CD4-positive, alpha-beta T cell treated with Interferon alpha-2 for 1 hour (primary cell): ENCODE data around the gene HOXA1.

Source experiments
- DNase-seq, 2 donors: peaks; one replicate each; pipeline ENCODE4 v3.0.0-alpha.2; 2020 to 2022

Gene HOXA1

DNA sequence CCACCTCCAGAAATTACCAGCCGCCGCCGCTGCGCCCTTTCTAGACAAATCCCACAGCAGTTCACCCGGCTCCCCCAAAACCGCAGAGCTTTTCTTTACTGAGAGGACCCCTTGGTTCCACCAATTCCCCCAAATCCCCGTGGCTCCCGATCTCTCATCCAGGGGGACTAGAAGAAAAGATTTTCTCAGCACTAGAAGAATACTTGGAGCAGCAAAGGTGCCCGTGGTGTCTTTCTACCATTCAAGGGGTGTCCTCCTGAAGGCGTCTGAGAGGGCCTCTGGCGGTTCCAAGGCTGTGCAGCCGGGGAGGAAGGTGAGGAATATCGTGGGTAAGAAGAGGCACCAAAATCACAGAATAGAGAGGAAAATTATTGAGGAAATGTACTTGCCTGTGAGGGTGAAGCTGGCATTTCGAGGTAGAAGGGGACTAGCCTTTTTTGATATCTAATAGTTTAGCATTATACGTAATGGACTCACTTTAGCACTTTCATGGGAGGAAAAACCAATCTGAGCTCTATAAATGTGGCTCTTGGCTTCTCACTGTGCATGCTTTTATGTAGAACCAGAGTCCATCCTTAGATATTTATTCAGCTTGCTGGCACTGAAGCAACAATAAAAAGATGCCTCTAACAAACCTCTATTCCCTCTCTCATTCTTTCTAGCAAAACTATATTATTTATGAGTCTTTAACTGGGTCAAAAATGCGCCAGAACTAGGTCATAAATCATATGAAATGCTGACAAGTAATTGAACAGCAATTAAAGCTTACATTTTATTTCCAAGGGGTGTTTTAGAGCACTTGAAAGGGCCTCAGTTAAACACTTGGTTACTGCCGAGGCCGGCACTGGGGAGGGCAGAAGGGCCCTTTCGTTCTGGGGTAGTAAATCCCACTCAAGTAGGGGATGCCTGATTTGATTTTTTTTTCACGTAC, 20.5 kb upstream of the HOXA1 start:
- DNase-seq, result no peak

DNA sequence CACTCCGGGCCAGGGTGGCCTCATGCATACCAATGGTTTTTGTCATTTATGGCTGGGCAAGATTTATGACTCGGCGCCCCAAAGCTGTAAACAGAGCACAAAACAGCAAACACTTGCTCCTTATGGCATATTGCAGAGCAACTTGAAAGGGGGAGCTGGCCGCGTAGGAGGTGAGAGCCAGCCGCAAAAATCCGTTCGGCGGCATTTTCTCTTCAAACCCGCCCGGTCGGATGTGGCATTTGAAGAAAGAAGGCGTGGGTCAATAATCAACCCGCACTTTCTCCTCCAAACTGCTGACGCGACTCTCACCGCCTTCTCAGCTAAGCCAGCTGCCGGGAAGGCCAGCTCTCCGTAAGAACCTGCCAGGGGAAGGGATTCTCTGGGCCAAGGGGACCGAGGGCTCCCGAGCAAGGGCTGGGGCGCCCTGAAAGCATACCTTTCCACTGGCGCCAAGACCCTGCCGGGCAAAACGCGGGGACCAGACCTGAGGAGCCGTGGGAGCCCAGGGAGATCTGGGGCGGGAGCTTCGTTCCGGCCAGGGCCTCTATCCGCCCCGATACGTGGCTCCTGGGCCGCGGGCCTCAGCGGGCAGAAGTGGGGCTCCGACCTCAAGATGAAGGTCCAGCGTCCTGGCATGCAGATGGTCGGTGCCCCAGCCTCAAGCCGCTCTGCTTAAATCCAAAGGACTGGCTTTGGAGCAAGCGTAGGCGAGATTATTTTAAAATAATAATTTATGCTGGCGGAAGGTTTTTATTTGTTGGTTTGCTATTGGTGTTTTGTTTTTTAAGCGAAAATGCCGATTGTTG, 19.6 kb upstream of the HOXA1 start:
- DNase-seq, result no peak

DNA sequence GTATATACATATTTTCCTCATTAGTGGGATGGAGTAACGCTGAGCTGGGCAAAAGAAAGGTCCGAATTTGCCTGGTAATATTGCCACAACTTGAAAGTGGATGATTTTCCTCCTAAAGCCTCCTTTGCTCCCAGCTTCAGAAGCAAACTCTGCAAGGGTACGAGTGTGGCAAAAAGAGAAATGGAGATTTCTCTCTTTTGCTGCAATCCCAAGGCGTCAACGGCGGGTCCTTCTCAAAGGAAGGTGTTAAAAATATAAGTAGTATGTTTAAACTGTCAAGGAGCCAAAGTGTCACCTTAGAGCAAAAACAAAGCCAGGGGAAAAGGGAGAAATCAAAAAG, 19.1 kb upstream of the HOXA1 start:
- no peak for DNase-seq

DNA sequence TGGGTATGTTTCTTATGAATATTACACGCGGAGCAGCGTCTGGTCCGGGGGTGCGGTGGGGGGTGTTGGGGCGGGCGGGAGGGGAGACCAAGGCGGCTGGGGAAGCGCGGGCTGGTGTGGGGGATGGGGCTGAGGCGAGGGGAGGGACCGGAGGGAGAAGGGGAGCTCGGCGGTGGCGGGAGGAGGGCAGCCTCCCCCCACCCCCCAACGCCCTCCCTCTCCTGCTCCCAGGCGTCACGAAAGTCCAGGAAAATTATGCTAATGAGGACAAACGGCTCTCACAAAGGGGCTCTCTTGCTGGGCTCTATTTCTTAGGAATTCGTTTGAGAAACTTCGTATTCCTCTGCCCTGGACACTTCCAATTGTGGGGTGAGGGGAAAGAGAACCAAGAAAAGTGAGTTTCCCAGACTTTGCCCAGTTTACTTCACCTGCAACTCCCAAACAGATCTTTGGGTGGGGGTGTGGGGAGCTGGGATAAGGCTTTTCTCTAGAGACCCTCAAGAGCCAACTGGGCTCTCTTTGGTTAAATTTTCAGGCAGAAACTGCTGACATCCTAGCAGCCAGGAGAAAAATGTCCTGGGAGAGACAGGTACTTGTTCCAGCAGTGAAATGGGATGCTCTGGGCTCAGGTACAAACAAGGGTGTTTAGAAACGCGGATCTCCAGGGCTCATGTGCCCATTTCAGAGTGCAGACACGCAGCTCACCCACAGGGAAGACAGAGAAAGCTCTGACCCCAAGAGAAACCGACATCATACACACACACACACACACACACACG, 18.4 kb upstream of the HOXA1 start:
- no peak for DNase-seq

DNA sequence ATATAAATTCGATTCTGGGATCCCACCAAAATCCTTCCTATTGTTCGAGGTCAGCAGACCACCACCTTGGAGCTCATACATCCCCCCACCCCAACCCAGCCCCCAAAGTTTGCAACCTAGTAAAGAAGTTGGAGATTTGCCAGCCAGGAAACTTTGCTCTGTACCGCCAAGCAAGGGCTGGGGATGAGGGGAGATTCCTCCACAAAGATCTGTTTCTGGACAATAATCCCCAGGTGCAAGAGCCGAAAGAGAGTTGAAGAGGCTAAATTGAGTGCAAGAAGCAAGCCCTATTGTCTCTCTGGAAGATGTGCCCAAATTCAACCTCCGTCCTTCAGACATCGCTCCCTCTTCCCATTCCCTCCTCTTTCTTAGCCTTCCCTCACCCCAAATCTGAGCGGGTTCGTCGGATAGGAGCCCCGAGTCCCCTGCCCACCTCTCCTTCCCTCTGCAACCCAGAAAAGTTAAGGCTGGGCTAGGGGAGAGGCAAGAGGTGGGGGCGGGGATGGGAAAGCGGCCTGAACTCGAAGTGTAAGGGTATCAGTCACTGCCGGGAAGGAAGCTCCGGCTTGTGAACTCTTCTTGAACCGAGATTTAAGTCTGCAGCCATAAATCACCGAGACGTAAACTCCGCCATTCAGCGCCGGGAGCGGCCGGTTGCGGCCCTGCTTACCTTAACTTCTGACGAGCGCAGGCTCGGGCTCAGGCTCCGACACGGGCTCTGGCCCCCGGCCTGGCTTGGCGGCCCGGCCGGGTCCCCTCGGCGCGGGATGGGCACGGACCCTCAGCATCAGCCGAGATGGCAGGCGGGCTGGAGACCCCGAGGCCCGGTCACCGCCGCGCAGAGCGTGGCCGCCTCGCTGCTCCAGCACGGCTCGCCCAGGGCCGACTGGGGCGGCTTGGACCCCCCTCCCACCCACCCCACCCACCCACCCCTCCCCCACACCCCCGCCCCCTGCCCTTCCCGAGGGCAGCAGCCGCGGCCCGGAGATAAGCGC, 17.5 kb upstream of the HOXA1 start:
- no peak for DNase-seq

DNA sequence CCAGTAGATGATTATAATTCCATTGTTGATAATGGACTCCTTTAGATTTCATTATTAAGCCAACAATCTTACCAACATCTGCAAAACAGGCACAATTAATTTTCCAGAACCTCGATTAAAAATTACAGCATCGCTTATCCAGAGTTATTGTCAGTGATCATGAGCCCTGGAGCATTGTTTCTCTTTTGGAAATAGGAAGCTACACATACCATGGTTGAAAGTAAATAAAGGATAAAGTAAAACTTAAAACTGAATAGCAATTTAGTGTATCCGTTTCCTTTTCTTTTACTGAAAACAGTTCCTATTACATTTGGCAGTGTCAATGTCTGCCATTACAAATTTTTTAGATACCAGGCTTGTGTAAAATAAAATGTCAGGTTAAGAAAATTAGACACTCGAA, 16.6 kb upstream of the HOXA1 start:
- no peak for DNase-seq

DNA sequence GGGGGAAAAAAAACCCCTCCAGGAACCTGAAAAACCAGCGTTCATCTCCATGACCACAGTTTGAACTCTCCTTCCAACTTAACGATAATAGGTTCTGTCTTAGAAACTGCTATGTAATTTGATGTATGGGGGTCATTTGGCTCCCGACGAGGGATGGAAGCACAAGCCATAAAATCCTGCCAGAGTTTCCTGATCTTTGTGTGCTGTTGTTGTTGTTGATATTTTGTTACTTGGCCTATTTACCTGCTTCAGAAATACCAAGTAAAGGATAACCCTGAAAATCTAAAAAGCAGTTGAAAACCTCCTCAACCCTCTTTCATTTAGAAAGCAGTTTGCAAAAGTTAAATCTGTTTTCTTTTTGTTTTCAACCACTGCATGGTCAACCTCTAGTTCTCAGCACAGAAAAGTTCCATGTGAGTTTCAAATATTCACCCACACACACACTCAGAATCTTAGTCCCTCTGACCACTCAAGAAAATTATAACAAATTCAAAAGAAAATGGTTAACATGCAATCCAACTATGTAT, 16.0 kb upstream of the HOXA1 start:
- no peak for DNase-seq

DNA sequence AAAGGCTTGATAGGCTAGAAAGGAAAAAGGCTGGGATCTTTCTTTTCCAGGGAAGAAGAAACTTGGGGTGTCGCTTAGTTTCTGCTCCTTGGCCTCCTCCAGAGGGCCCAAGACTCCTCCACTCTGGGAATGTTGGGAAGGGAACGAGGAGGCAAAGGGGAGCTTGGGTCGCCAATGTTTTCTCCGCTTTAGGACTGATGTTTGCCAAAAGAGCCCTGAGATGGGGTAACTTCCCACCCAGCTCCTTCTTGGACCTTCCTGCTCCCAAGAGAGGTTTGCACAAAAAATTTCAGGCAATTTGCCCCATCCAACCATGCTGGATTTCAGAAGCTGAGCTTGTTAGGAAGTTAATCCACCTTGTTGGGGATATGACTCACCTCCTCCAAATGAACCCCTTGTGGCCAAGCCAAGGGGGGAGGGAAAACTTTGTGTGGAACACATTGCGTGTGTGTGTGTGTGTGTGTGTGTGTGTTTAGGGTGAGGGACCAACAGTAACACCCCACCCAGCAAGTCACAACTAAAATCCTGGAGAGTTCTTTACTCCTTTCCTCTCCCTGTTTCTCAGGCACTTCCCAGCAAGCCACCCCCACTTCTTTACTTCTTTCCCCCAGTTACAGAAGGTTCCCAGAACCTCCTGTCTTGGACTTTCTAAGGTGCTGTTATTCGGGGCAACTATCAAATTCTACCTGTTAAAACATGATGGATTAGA, 15.4 kb upstream of the HOXA1 start:
- DNase-seq, result no peak

DNA sequence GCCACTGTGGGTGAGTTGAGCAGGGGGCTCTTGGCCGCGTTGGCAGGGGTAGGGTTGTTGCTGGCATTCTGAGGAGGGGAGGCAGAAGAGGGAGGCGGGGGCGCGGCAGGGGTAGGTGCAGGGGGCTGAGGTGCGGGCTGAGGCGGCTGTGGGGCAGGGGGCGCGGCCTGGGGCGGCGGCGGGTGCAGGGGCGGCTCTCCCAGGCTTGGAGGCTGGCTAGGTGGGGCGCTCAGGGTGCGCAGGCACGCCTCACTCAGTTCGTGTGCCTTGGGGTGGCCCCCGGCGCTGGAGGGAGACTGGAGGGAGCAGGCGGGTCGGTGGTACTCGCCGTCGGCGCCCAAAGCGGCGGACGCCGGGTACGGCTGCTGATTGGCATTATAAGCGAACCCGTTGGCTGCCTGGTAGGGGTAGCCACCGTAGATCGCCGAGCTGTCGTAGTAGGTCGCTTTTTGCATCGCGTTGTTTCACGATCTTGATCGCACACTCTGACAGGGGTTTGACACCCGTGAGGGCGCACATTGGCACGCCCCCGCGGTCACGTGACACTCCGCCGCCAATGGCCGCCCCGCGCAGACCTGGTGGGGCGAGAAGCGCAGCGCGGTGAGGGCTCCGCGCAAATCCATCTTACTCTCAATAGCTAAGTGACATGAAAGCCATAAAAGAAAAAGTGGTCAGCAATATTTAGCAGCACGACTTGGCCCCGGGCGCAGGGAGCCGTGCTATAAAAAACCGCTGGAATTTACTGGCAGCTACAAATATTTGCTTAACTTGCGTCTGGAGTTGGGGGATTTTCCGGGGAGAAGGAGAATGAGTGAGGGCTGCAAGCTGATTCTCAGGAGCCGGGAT, 14.6 kb upstream of the HOXA1 start:
- no peak for DNase-seq

DNA sequence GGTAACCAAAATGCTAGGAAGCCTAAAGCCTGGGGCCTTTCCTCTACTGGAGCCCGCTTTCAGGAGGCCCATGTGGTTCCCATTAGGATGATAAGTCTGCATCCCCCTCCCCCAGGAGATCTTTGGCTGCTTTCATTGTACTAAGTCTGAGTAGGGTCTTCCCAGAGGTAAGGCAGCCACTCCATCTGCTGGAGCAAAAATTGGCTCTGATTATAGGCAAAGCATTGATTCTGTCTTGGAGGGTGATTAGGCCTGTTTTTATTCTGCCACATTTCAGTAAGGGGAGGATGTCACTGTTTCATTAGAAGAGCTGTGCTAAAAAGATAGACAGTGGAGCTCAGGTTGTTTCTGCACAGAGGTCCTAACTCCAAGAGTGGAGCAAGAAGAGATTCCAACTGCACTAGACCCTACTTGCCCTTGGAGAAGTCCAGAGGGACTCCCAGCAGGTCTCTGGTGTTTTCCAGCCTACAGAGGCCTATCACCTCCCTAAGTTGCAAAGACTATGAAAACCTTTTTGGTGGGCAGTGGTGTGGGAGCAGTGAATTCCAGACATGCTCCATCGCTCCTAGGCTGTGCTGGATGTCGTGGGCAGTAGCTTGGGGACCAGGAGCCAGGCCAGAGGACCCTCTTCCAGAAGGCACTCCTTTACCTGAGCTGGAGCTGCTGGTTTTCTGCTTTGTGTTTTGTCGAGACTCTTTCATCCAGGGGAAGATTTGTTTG, 13.8 kb upstream of the HOXA1 start:
- no peak for DNase-seq

DNA sequence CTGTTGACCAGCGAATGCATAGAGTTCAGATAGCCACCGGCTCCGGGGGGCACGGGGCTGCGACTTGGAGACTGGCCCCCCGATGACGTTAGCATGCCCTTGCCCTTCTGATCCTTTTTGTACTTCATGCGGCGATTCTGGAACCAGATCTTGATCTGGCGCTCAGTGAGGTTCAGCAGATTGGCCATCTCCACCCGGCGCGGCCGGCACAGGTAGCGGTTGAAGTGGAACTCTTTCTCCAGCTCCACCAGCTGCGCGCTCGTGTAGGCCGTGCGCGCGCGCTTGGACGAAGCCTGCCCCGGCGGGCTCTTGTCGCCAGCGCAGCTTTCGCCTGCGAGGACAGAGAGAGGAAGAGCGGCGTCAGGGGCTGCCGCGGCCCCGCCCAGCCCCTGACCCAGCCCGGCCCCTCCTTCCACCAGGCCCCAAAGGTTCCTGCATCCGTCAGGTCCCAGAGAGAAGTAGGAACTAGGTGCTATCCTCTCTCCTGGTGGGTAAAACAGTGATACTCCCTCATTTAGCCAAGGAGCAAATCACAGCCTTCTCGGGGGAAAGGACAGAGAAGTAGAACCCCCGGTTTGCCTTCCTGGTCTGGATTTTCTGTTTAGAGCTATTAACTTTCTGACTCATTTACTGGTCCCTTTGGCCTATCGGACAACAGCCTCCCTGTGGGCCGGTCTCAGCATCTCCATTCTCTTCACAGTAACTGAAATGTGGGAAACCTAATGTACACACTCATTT, 12.8 kb upstream of the HOXA1 start:
- no peak for DNase-seq

DNA sequence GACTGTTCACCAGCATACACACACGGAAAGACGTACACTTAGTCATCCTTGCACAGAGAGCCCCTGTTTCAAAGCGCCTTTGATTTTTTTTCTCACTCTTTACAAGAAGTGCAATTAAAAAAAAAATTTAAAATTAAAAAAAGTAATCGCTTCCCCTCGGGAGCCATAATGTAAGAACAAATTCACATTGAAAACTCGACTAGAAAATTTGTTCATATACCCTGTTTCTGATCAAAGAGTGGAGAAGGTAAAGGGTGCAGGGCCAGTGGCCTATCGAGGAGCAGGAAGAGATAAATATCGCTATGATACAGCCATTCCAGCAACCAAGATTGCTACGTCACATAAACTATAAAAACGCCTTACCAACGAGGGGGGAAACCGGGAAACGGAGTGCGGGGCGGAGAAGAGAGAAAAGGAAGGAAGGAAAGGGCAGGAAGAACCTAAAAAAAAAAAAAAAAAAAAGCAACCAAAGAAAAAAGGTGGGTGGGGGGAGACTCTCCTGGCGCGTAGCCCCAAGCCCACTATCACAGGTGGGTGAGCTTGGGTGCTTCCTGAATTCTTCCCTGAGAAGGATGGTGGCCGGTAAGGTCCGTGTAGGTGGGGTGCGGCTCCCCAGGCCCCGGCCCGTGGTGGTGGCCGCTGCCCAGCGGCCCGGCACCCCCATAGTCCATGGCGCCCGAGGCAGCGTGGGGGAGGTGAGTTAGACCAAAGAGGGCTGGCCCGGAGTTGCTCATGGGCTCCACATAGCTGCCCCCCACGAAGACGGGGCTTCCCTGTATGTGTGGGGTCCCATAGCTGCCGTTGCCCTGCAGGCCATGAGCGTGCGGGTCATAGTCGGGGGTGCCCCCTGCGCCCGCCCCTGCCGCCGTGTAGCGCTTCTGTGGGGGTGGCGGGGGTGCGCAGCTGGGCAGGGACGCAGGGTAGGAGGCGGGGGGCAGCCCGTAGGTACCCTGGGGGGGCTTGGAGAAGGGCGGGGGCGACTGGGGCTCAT, 11.9 kb upstream of the HOXA1 start:
- no peak for DNase-seq

DNA sequence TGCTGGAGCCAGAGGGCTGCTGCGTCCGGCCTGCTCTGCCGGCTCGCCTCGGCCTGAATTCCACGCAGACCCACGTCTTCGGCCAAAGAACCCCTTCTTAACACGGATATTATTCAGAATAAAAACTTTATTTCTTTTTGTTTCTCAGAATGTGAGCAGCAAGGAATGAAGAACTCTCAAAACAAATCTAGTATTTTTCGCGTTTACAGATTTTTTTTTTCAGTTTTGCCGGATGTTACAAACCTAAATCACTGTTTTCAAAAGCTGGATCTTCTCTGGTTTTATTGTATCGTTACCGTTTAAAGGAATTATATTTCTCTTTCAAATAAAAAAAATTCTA, 11.1 kb upstream of the HOXA1 start:
- no peak for DNase-seq

DNA sequence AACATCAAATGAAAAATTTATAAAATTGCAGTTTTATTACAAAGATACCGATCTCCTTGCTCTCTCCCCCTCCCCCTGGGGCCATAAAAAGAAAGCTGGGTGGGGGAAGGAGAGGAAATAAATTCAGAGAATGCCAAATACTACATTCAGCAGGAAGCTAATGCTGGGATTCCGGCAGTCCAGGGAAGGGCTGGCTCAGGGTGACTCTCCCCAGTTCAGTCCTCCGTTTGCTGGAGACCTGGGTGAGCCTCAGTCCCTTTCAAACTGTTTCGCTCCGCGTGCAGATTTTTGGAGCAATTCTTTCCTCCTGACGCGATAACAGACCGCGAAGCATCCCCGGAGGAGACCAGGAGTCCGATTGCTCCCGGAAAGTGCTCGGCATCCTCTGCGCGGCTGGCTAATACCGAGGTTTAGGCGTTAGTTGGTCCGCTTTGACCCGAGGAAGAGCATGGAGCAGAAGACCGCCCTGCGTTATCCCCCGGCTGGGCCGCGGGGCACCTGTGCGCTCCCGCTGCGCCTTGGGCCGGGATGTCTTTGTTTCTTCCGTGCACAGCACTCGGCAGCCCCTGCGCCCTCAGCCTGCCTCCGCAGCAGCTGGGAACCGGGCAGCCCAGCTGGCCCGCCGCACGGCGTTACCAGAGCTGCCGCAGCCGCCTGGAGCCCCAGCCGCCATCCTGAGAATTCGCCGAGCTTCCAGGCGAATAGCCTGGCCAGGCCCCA, 10.5 kb upstream of the HOXA1 start:
- no peak for DNase-seq

DNA sequence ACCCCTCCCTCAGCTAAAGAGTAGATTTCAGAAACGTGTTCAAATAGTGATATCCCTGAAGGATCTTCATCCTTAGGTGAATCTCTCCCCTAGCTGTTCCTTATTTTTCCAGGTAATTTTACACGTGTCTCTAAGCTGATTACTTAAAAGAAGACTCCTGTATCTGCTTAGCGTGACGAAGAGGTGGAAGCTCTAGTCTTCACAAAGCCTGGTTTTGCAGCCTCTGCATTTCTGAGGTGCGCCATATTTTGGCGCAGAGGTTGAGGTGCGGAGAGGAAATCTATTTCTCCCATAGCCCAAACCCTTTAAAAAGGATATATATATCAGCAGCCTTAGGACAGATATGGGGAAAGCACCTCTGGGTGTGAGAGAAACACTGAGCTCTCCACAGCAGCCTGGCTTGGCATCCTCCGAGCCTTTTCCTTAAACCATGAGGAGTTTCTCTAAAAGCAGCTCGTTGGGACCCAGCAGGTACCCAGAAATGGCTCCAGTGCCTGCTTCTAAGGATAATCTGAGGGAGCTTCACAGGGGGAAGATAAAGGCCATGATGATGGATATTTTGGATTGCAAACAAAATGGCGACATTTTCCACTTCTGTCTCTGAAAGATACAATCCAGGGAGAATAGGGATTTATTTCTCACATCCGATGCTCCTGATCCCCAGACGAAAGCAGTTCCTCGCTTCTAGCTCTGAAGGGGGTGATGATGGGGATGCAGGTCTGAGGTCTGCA, 9.7 kb upstream of the HOXA1 start:
- no peak for DNase-seq
